ENCODE data around the gene CC2D1A.

Gene CC2D1A

GRCh38 chr19:13979244-13979615 is 73.2 kb downstream of the CC2D1A start:
- DNase-seq (ENCODE audit: low read depth, low spot score), result no peak

GRCh38 chr19:13979686-13980085 is 73.7 kb downstream of the CC2D1A start:
- DNase-seq (ENCODE audit: low read depth, low spot score), result no peak

- DNase-seq (ENCODE audit: low read depth, low spot score), result no peak
Measured at GRCh38 chr19:13980340-13980739, 74.3 kb downstream of the CC2D1A start.
